Psoas muscle (tissue), 8 donors: ENCODE data around the gene ERMARD. TPM values are rescaled to one million over a fixed set of nuclear protein-coding genes. Genes with fewer than 3 reads are reported as not detected.

Experiments used
- ATAC-seq, 4 donors: fragments of 200-7000 bp; cut with Tn5 transposase; one replicate each; pipeline ENCODE4 v1.9.1; 2020; ENCODE audit warnings: moderate library complexity in 3 of 4, mild to moderate bottlenecking in 2 of 4
- DNase-seq, 2 donors: peaks; one replicate each; pipeline ENCODE4 v3.0.0-alpha.2; 2020
- H3K27ac ChIP-seq: fragments of 200-600 bp; one replicate; pipeline ENCODE4 v1.8.0; 2022
- H3K27me3 ChIP-seq, 3 donors: fragments of 200-600 bp in 1 of 3; one replicate each; pipeline versions ENCODE4 v1.6.1 to v1.8.0; 2013 to 2022; ENCODE audit warnings: low read length in 2 of 3, mild to moderate bottlenecking in 2 of 3, moderate library complexity in 1 of 3; ENCODE audit not compliant: insufficient read depth in 3 of 3
- H3K36me3 ChIP-seq, 2 donors: fragments of 200-600 bp in 1 of 2; one replicate each; pipeline versions ENCODE4 v1.6.1 to v1.8.0; 2013 to 2022; ENCODE audit warnings: low read depth in 1 of 2, mild to moderate bottlenecking in 1 of 2, moderate library complexity in 1 of 2; ENCODE audit not compliant: insufficient read depth in 1 of 2
- H3K4me1 ChIP-seq: fragments of 200-600 bp; one replicate; pipeline ENCODE4 v1.8.0; 2022
- H3K4me3 ChIP-seq: fragments of 200-600 bp; one replicate; pipeline ENCODE4 v1.8.0; 2022; ENCODE audit warnings: mild to moderate bottlenecking
- H3K9me3 ChIP-seq: fragments of 200-600 bp; one replicate; pipeline ENCODE4 v1.8.0; 2022
- WGBS, 3 donors: extraction: QIAGEN DNeasy Blood & Tissue Kit; methylation state at CpG; one replicate each; pipeline versions ENCODE4 v1.1.6 to v1.1.7; 2013; 5-methylcytosine and 5-hydroxymethylcytosine counted together
- intact Hi-C, 2 donors: fragments of 100-400 bp; cut with DNase I; formaldehyde crosslinking; loops; one replicate each; pipeline versions ENCODE4 v1.11.0 to v1.14.2; 2022
- polyA plus RNA-seq, 3 donors: library from polyadenylated mRNA; stranded (reverse); fragments of 200-250 nt; gene quantifications; one replicate each; pipeline ENCODE4 v1.2.3, GENCODE V29; 2013
- total RNA-seq, 4 donors: library from RNA; stranded (reverse); fragmentation: NEBNext Ultra II Directional in 2 of 4; extraction: Animal tissue kit (Norgen Biotek cat#: 25700) in 2 of 4; gene quantifications; one replicate each; pipeline versions ENCODE4 v1.2.1 to v1.2.4, GENCODE V29; 2021 to 2023
- TF ChIP-seq, protein P1 (sequence below): fragments of 200-600 bp; IDR thresholded peaks from one replicate; pipeline ENCODE4 v1.8.0; 2022; ENCODE audit warnings: antibody characterized with exemption
- donor health status: healthy with polysubstance abuse.
- donor health status: DM: no; HTN: no; CAD: no; lungs with moderate emphysema.
- donor health status: Bipolar disorder and iron deficiency.
- donor health status: healthy.
- donor health status: DM: yes; HTN: yes; CAD: no.
- donor health status: DM: no; HTN: no; CAD: no.
- donor health status: DM: no; HTN: no; CAD: no.
- donor health status: DM: yes; HTN: yes; CAD: no.

Gene ERMARD
- total and polyA plus RNA-seq, 7 donors: 7.9 to 13.3 (median 11.4) TPM

DNA sequence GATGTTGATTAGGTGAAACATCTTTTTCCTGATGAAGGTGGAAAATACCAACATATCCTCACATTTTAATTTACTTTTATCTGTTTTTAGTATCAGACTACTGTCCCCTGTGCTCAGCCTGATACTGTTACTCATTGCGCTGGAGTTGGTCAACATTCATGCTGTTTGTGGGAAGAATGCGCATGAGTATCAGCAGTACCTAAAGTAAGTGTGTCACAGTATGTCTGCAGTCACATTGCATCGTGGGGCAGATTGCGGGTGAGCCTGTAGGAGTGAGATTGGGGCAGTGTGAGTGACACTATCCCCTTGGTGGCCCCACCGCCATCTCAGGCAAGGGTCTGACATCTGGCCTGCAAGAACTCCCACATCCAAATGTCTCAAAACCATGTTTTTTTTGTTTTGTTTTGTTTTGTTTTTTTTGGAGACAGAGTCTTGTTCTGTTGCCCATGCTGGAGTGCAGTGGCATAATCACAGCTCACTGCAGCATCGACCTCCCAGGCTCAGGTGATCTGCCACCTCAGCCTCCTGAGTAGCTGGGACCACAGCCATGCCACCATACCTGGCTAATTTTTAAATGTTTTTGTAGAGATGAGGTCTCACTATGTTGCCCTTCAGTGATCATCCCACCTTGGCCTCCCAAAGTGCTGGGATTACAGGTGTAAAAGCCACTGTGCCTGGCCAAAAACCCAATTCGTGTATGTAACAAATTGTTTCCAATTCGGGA, 27.8 kb downstream of the ERMARD start:
- TF ChIP-seq, protein P1, sequence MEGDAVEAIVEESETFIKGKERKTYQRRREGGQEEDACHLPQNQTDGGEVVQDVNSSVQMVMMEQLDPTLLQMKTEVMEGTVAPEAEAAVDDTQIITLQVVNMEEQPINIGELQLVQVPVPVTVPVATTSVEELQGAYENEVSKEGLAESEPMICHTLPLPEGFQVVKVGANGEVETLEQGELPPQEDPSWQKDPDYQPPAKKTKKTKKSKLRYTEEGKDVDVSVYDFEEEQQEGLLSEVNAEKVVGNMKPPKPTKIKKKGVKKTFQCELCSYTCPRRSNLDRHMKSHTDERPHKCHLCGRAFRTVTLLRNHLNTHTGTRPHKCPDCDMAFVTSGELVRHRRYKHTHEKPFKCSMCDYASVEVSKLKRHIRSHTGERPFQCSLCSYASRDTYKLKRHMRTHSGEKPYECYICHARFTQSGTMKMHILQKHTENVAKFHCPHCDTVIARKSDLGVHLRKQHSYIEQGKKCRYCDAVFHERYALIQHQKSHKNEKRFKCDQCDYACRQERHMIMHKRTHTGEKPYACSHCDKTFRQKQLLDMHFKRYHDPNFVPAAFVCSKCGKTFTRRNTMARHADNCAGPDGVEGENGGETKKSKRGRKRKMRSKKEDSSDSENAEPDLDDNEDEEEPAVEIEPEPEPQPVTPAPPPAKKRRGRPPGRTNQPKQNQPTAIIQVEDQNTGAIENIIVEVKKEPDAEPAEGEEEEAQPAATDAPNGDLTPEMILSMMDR: no peak
- ATAC-seq (no peak), DNase-seq (no peak)
- H3K9me3 ChIP-seq: no peaks in the 10 kb centered on the region
- 84 to 89% (median 86%) methylated on average over 8 of the region's 8 CpGs for WGBS, 3 donors
- intact Hi-C loops: no loop called here
- H3K27me3 ChIP-seq: no peaks in the 10 kb centered on the region
- no peaks in the 10 kb centered on the region for H3K4me1 ChIP-seq
- no peak overlapping the region for H3K27ac ChIP-seq
- no peak overlapping the region for H3K4me3 ChIP-seq
- H3K36me3 ChIP-seq: peaks cover 2 to 76% of the 10 kb centered on the region in 2 donors

DNA sequence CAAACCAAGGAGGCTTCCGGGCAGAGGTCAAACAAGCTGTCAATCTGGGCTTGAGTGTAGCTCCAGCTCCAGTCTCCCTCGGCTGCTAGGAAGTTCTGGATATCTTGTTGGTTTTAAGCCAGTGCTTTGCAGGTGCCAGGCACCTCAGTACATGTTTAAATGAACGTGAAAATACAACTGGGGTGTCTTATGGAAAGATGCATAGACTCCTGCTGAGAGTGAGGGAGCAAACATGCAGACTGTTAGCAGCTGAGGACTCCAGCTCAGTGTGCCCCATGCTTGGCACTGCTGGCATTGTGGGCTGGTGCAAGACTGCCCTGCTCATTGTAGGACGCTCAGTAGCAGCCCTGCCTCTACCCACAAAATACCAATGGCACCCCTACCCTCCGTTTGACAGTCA, 28.5 kb downstream of the ERMARD start:
- no peaks in the 10 kb centered on the region for H3K27me3 ChIP-seq
- TF ChIP-seq, protein P1: no peak
- WGBS, 3 donors: 77 to 93% (median 84%) methylated on average over 5 of the region's 5 CpGs
- no peaks in the 10 kb centered on the region for H3K4me1 ChIP-seq
- no peak overlapping the region for H3K4me3 ChIP-seq
- peaks cover 2 to 70% of the 10 kb centered on the region in 2 donors for H3K36me3 ChIP-seq
- DNase-seq (no peak), ATAC-seq (no peak)
- H3K9me3 ChIP-seq: no peaks in the 10 kb centered on the region
- intact Hi-C loops: no loop called here
- no peak overlapping the region for H3K27ac ChIP-seq

DNA sequence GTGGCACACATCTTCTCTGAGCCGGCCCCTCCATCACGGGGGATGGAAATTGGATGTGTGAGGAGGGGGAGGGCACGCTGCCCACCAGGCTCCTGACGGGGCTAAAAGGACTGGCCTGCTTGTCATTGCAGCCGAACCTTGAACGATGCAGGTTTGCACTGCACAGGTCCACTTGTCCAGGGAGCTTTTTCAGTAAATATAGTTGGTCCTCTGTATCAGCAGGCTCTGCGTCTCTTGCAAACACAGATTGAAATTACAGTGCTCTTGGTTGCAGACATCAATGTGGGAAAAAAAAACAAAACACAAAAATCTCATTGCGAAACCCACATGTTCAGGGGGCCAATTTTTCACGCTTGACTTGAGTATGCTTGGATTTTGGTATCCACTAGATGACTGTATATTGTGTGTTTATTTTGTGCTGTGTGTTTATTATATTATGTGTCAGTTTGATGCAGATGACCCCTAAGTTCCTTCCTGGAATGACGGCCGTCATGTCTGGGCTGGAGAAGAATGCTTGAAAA, 29.2 kb downstream of the ERMARD start:
- TF ChIP-seq, protein P1: no peak
- H3K4me1 ChIP-seq: no peaks in the 10 kb centered on the region
- DNase-seq: no peak
- H3K9me3 ChIP-seq: no peaks in the 10 kb centered on the region
- peaks cover 2 to 64% of the 10 kb centered on the region in 2 donors for H3K36me3 ChIP-seq
- WGBS, 3 donors: 83 to 85% (median 83%) methylated on average over 11 of the region's 11 CpGs
- ATAC-seq: peak in 1 of 4 donors; percentile 22
- H3K27me3 ChIP-seq: no peaks in the 10 kb centered on the region
- no peak overlapping the region for H3K27ac ChIP-seq
- intact Hi-C loops: no loop called here
- H3K4me3 ChIP-seq: no peak overlapping the region

GRCh38 chr6:169782966-169783365, 31.5 kb downstream of the ERMARD start:
- no peak overlapping the region for H3K4me3 ChIP-seq
- no peaks in the 10 kb centered on the region for H3K27me3 ChIP-seq
- no peak overlapping the region for H3K27ac ChIP-seq
- 91 to 95% (median 93%) methylated on average over 8 of the region's 8 CpGs for WGBS, 3 donors
- H3K4me1 ChIP-seq: no peaks in the 10 kb centered on the region
- intact Hi-C loops: no loop called here
- DNase-seq: no peak
- no peaks in the 10 kb centered on the region for H3K9me3 ChIP-seq
- ATAC-seq: no peak
- TF ChIP-seq, protein P1: no peak
- peaks cover 0 to 41% of the 10 kb centered on the region in 2 donors for H3K36me3 ChIP-seq
